HG02642 (cell line): Measurements from ENCODE around the gene NGEF.

Experiments used
- ATAC-seq: cut with Tn5 transposase; IDR thresholded peaks from one replicate; pipeline ENCODE4 v1.9.1; 2021; ENCODE audit warnings: mild to moderate bottlenecking; ENCODE audit not compliant: unreplicated experiment, poor library complexity

Gene NGEF

DNA sequence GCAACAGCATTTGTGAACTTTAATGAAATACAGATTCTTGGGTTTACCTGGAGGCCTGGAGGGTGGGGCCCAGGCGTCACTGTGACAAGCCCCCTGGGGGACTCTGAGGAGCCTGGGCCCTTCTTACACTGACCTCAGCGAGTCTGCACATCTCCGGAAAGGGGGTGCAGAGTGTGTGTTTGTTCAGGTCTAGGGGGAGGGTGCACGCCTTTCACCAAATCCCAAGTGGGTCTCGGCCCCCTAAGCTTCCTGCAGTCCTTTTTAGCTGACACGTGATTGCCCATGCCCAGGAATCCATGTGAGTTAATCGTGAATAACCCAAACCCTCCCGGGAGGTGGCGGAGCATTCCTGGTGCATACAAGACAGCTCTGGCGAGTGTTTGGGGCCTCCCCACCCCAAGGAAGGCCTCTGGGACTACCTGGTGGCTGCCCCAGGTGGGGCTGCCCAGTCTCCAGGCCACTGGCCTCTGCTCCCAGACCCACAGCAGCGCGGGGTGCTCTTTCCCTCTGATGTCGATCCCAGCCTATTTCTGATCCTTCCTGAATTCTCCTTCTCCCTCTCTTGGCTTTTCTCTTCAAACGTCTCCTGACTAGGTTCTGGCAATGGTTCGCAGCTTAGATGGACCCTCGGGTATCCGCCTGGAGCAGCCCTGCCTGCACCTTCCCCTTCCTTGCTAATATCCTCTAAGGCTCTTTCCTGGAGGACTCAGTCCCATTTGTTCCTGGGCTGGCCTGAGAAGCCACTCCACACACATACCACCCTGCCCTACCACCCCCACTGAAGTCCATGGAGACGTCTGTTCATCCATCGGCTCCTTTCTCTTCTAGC lies 10.0 kb downstream of the NGEF start:
- ATAC-seq, result no peak

DNA sequence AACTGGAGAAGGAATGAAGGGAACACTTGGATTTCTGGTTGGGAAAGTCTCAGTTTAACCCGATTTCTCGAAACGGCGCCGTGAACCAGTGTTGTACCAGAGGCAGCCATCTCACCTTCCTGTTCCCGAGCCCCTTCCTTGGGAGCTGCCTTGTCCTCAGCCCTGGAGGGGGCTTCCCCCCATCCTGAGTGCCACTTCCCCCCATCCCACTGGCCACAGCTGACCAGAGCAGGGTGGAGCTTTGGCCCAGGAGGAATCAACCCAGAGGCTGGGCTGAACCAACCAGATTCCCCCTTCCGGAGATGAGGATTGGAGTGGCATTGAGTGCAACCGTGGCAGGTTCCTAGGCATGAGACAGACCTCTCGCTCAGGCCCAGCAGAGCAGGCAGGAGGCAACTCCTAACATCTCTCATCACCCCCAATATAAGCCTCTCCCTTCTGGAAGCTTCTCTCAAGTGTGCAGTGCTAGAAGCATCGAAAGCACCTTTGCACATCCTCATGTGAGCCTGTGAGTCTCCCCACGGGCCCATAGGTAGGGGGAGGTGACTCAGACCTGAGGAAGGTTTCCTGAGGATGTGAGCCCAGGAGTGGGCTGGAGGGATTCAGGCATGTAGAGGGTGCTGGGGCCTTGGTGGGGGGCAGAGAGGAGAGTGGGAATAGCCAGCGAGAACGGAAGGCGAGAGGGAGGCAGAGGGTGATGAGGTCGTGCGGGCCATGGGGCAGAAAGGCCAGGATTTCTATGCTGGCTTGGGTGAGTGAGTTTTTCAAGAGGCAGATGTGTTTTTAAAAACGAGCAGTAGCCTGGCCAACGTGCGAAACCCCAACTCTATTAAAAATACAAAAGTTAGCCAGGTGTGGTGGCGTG lies 11.9 kb downstream of the NGEF start:
- no peak for ATAC-seq

GRCh38 chr2:232999354-232999753 lies 13.7 kb downstream of the NGEF start:
- ATAC-seq, result no peak

- no peak for ATAC-seq
Observed at GRCh38 chr2:232998666-232998985, 14.4 kb downstream of the NGEF start.

DNA sequence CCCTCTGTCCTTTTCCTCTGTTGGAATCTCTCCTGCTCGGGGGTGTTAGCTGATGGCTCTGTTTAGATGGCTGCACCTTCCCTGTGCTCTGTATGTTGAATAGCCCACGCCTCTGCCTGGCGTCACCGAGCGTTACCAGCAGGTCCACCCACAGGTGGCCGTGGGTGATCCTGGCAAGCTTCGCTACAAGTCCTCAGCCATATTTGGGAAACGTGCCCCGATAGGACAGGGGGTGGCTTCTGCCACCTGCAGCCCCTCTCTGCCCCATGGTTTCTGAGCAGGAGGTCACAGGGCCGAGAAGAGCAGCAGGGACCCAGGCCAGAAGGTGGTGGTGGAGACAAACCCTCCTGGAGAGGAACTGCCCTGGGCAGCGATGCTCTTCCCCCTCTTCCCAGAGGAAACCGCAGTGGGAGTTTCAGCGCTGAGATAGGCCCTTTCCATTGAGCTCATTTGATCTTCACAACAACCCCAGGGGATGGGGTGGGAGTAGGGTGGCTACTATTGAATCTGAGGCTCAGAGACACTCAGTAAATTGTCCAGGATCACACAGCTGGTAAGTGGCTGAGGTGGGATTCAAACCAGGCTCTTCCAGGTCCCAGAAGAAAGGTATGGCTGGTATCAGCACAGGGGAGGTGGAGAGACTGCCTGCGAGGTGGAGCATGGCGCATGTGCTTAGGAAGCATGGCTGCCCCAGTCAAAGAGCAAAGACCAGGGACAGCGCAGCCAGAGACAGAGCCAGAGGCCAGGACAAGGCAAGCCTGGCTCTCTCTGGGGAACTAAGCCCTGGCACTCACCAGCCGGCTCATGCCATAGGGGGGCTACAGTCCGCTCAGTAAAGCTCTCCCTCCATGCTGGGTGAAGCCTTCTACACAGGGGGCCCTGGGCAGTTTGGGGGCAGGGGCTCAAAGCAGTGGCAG lies 15.0 kb downstream of the NGEF start:
- no peak for ATAC-seq

DNA sequence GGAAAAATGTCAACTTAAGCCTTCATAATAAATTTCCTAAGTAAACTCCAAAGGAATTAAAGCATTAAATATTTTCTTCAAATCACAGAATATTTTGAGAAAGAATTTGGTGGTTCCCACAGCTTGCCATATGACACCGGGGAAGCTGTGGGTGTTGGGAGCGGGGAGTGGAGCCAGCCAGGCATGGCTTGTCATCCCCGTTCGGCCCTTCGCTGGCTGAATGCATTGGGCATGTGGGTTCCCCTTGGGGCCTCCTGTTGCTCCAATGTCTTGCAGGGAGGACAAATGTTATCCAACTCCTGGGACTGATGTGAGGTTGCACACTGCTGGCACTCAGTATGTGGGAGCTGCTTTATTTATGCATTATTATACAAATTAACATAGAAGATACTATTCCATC lies 18.6 kb downstream of the NGEF start:
- no peak for ATAC-seq

GRCh38 chr2:232993231-232993821 lies 19.7 kb downstream of the NGEF start:
- ATAC-seq, result no peak

DNA sequence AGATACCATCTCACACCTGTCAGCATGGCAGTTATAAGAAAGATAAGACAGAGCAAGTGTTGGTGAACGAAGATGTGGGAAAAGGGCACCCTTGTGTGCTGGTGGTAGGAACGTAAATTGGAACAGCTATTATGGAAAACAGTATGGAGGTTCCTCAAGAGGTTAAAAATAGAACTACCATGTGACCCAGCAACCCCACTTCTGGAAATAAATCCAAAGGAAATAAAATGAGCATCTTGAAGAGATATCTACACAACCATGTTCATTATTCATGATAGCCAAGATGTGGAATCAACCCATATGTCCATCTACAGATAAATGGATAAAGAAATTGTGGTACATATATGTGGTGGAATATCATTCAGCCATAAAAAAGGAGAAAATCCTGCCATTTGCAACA lies 26.9 kb downstream of the NGEF start:
- no peak for ATAC-seq

- no peak for ATAC-seq
Observed at GRCh38 chr2:232984451-232985207, 28.4 kb downstream of the NGEF start.

DNA sequence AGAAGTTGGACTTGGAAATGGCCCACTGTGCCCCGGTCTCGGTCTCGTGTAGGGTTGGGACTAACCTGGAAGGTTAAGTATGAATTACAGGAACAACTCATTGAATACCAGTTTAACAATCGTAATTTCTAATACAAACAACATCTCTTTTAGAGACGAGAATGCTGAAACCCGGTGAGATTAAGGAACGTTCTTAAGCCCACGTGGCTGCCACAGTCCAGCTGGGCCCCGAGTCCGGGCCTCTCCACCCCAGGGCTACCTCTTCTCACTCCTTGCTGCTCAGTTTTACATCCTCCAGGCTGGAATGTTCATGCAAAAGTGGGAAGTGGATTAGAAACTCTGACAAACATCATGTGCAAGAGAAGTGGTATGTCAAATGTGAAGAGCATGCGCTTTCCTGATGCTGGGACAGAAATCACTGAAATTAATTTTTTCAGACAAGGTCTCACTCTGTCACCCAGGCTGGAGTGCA lies 29.4 kb downstream of the NGEF start:
- ATAC-seq, result no peak

DNA sequence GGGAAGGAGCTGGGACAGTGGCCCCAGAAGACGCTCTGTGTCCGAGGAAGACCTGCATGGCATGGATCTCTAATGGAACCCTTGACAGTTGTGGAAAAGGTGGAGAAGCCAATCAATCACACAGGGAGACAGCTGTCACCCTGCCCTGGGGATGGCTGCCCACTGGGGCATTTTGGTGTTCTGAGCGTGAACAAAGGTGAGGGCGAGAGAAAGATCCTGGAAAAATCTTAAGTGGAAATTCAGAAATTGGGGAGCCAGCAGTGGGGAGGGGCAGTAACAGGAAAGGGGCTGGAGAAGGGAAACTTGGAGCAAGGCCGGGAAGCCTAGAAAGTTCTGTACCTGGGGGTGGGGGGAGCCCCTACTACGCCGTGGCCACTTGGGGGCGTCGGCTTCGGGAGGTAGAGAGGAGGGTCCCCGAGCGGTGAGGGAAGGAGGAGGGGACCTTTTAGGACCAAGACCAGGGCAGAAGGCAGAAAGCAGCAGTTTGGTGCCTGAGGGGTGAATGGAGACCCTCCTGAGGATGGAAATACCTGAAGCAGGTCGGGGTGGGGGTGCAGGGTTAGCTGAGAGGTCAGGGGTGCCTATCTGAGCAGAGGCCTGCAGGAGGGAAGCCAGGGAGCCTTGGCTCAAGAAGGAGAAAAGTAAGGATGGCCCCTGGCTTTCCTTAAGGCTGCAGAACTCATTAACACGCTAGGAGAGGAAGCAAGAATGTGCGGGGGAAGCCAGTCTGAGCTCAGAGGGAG lies 30.0 kb downstream of the NGEF start:
- ATAC-seq, result no peak

- ATAC-seq, result no peak
Observed at GRCh38 chr2:232981767-232982360, 31.2 kb downstream of the NGEF start.

GRCh38 chr2:232981356-232981755 lies 31.7 kb downstream of the NGEF start:
- no peak for ATAC-seq

- ATAC-seq, result no peak
Observed at GRCh38 chr2:232980683-232981082, 32.4 kb downstream of the NGEF start.

GRCh38 chr2:232979871-232980461 lies 33.1 kb downstream of the NGEF start:
- no peak for ATAC-seq

GRCh38 chr2:232977438-232977971 lies 35.6 kb downstream of the NGEF start:
- no peak for ATAC-seq

DNA sequence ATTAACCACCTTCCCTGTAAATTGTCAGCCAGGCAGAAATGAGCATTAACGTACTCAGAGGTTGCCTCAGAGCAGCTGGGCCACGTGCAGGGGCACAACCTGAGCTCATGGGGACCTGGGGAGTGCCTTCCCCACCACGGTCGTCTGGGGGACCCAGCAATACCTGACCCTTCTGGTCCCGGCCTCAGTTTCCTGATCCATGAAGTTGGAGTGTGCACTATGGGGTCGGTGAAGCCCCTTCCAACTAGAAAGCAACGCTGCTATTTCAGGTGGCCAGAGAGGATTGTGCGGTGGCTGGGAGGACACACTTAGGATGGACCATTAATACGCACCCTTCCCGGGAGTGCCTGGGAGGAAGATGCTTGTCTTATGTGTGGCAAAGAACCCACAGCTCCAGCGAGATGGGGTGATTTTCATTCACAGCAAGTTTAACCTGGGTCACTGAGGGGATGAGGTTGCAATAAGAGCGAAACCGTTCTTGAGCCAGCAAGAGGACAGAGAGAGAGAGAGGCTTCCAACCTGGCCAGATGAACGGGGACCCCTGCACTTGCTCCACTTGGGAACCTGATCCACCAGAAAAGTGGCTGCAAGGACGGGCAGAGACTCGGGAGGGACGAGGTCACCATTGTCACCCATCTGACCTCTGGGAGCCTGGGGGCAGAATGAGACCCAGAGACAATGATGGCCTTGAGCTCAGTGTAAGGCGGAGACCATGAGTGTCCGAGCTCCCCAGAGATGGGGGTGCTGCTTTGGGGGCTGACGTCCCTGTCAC lies 36.2 kb downstream of the NGEF start:
- ATAC-seq, result no peak
